Osteoblast (primary cell): ENCODE results near the gene FOXC1. TPM values are rescaled to one million over a fixed set of nuclear protein-coding genes. Genes with fewer than 3 reads are reported as not detected.

Experiments
- DNase-seq: peaks from one replicate; pipeline ENCODE4 v3.0.0; 2011; ENCODE audit warnings: low spot score, mixed read lengths; ENCODE audit not compliant: insufficient read length; ENCODE audit errors: missing footprints
- H2AFZ ChIP-seq: 2 replicates; pipeline ENCODE4 v1.6.0; 2011; ENCODE audit warnings: mild to moderate bottlenecking, low read length
- H3K27ac ChIP-seq: 2 replicates; pipeline ENCODE4 v1.5.1; 2011; ENCODE audit warnings: mild to moderate bottlenecking, low read depth, low read length, moderate library complexity
- H3K27me3 ChIP-seq: 2 replicates; pipeline ENCODE4 v1.6.0; 2012; ENCODE audit warnings: mild to moderate bottlenecking, control low read depth, inconsistent platforms, low read length, moderate library complexity; ENCODE audit not compliant: insufficient read depth
- H3K36me3 ChIP-seq: 2 replicates; pipeline ENCODE4 v1.5.1; 2011; ENCODE audit warnings: mild to moderate bottlenecking, low read length, control low read depth, moderate library complexity; ENCODE audit not compliant: insufficient read depth
- H3K4me1 ChIP-seq: 2 replicates; pipeline ENCODE4 v1.5.1; 2011; ENCODE audit warnings: mild to moderate bottlenecking, low read length, control low read depth, moderate library complexity; ENCODE audit not compliant: insufficient read depth
- H3K4me2 ChIP-seq: 2 replicates; pipeline ENCODE4 v1.6.0; 2011; ENCODE audit warnings: mild to moderate bottlenecking, low read length; ENCODE audit not compliant: insufficient read depth
- H3K4me3 ChIP-seq: fragments of 200-600 bp; sonication (generic); 3 replicates; pipeline ENCODE4 v1.5.1; 2012; ENCODE audit warnings: mild to moderate bottlenecking, low read length, inconsistent platforms; ENCODE audit not compliant: insufficient read depth
- H3K79me2 ChIP-seq: 2 replicates; pipeline ENCODE4 v1.6.0; 2012; ENCODE audit warnings: mild to moderate bottlenecking, low read length, control low read depth, inconsistent platforms; ENCODE audit not compliant: insufficient read depth
- H3K9me3 ChIP-seq: 2 replicates; pipeline ENCODE4 v1.5.1; 2011; ENCODE audit warnings: low read depth, low read length, control low read depth
- H4K20me1 ChIP-seq: 2 replicates; pipeline ENCODE4 v1.6.0; 2012; ENCODE audit warnings: mild to moderate bottlenecking, low read length, control low read depth; ENCODE audit not compliant: insufficient read depth
- total RNA-seq: library from RNA; depleted of rRNA; stranded (reverse); fragments of >200 nt; gene quantifications from 2 replicates; pipeline ENCODE4 v1.2.3, GENCODE V29; 2012
- TF ChIP-seq, protein P1 (sequence below): IDR thresholded peaks from 2 replicates; pipeline ENCODE4 v1.5.1; 2011; ENCODE audit warnings: mild to moderate bottlenecking, low read depth, low read length, moderate library complexity; ENCODE audit errors: extremely low read depth

Gene FOXC1
- total RNA-seq, 1 donor: 39.4 TPM

DNA sequence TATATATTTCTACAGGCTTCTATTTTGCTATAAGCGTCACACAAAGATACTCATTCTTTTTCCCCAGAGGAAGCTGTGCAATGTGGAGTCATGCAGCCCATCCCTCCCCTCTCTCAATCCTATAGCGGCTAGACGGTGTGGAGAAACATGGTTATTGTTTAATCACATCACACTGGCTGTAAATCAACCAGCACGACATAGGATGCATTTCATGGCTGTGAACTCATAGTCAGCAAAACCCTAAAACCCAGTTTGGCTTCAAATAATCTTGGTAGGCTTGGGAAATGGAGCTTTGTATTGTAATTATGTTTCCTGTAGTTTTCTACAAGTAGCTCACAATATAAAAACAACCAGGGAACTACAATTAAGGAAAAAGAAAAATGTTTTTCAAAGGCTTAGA, 16.8 kb downstream of the FOXC1 start:
- H3K4me2 ChIP-seq: peak overlapping the region; percentile 96
- TF ChIP-seq, protein P1, sequence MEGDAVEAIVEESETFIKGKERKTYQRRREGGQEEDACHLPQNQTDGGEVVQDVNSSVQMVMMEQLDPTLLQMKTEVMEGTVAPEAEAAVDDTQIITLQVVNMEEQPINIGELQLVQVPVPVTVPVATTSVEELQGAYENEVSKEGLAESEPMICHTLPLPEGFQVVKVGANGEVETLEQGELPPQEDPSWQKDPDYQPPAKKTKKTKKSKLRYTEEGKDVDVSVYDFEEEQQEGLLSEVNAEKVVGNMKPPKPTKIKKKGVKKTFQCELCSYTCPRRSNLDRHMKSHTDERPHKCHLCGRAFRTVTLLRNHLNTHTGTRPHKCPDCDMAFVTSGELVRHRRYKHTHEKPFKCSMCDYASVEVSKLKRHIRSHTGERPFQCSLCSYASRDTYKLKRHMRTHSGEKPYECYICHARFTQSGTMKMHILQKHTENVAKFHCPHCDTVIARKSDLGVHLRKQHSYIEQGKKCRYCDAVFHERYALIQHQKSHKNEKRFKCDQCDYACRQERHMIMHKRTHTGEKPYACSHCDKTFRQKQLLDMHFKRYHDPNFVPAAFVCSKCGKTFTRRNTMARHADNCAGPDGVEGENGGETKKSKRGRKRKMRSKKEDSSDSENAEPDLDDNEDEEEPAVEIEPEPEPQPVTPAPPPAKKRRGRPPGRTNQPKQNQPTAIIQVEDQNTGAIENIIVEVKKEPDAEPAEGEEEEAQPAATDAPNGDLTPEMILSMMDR: no peak
- H3K4me1 ChIP-seq: peaks cover 51% of the 10 kb centered on the region
- H3K79me2 ChIP-seq: peaks cover 39% of the 10 kb centered on the region
- DNase-seq: peak; percentile 68
- H3K36me3 ChIP-seq: peaks cover under 1% of the 10 kb centered on the region
- no peaks in the 10 kb centered on the region for H4K20me1 ChIP-seq
- H3K27ac ChIP-seq: no peak overlapping the region
- H3K9me3 ChIP-seq: no peaks in the 10 kb centered on the region
- no peak overlapping the region for H2AFZ ChIP-seq
- no peaks in the 10 kb centered on the region for H3K27me3 ChIP-seq
- no peak overlapping the region for H3K4me3 ChIP-seq

DNA sequence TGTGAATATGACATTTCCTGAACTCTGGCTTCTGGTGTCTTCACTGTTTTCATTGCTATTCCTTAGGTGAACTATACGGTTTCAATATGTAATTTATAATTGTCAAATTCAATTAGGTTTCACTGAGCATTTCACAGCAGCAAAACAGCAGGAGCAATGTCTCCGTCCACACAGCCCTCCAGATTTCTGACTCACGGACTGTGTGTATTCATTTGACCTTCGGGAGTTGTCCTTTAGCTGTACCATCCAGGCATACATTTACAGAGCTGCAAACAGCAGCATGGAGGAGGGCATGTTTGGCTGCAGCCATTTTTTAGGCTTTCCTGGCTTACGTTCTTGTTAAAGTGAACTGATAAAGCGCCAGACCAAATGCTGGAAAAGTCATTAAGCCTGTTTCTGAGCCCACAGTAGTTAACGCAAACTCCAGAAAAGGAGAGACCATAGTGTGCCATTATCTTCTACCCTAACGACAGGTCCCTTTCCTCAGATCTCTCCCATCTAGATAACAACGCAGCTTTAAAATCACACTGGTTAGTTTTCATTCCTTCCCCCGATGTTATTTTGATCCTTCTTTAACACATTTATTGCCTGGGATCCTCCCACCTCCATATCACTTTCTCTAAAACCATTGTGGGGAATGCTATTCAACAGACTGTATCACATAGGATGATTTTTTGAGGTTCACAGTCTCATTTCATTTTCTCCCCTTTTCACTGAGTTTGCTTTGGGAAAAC, 18.3 kb downstream of the FOXC1 start:
- Histone ChIP-seq H3K27me3 (no peaks in the 10 kb centered on the region), H3K4me1 (peaks cover 41% of the 10 kb centered on the region), H3K9me3 (no peaks in the 10 kb centered on the region), H3K4me2 (no peak overlapping the region), H3K79me2 (peaks cover 26% of the 10 kb centered on the region), H3K36me3 (no peaks in the 10 kb centered on the region), H2AFZ (no peak overlapping the region), H3K4me3 (no peak overlapping the region), H4K20me1 (no peaks in the 10 kb centered on the region), H3K27ac (no peak overlapping the region)
- TF ChIP-seq, protein P1: no peak
- DNase-seq: peak; percentile 81

DNA sequence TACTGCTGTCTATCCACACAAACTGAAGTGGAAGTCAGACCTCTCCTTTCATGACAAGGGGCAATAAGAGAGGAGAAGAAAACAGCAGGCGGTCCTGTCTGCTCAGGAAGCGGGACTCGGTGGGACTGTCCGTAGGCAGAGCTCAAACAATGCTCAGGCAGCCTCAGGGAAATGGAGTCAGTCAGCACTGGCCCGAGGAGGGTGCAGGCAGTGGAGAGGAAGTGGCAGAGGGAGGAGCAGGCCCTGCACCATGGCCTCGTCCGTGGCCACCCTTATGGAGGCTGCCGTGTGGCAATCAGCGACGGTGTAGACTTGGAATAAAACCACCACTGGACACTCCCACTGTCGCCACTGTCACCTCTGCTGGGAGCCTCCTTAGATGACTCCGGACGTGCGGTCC, 19.6 kb downstream of the FOXC1 start:
- no peaks in the 10 kb centered on the region for H3K36me3 ChIP-seq
- H3K4me2 ChIP-seq: no peak overlapping the region
- H3K9me3 ChIP-seq: no peaks in the 10 kb centered on the region
- no peak overlapping the region for H2AFZ ChIP-seq
- H3K27ac ChIP-seq: no peak overlapping the region
- TF ChIP-seq, protein P1: no peak
- peaks cover 35% of the 10 kb centered on the region for H3K4me1 ChIP-seq
- H3K79me2 ChIP-seq: peaks cover 15% of the 10 kb centered on the region
- no peaks in the 10 kb centered on the region for H3K27me3 ChIP-seq
- H4K20me1 ChIP-seq: peaks cover 5% of the 10 kb centered on the region
- no peak overlapping the region for H3K4me3 ChIP-seq
- peak; percentile 52 for DNase-seq

DNA sequence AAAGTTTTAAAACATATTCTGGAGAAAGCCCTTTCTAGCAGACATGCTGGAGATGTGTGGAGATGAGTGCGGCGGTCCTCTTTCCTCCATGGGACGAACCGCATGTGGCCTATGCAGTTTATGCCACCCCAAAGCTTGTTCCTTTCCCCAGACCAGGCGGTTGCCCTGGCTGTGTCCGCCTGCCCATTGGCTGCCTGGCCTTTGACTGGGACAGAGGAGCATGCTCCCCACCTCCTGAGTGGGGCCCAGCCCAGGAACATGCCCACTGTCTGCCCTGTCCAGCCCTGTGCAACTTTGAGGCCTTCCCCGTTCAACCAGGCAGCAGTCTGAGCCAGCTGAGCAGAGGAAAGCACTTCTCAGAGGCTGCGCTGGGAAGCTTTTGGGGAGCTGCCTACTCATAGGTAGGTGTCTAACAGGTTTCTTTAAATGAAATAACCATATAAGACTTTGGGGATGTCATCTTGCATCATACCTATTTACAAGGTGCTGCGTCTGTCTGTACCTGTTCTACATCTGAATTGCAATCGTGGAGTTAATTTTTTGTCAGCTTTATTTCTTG, 20.6 kb downstream of the FOXC1 start:
- Histone ChIP-seq H3K27me3 (no peaks in the 10 kb centered on the region), H2AFZ (no peak overlapping the region), H3K4me1 (peaks cover 35% of the 10 kb centered on the region), H4K20me1 (peaks cover 5% of the 10 kb centered on the region), H3K9me3 (no peaks in the 10 kb centered on the region), H3K79me2 (peaks cover 10% of the 10 kb centered on the region), H3K36me3 (no peaks in the 10 kb centered on the region), H3K27ac (peak overlapping the region; percentile 15), H3K4me3 (no peak overlapping the region), H3K4me2 (no peak overlapping the region)
- TF ChIP-seq, protein P1: no peak
- peak; percentile 46 for DNase-seq
